ENCODE measurements around the gene BBS10.
"Not testable (repeated sequence)": the region's sequence is repeated elsewhere in the genome, so short reads cannot be mapped to it uniquely, and the experiment has no call there.

The BBS10 gene

GRCh38 chr12:76329159-76329558 lies 19.1 kb downstream of the BBS10 start:
- DNase-seq = no peak

GRCh38 chr12:76319595-76320319 lies 28.5 kb downstream of the BBS10 start:
- not testable (repeated sequence) for DNase-seq

- DNase-seq = no peak
Measured at GRCh38 chr12:76318773-76319594, 29.2 kb downstream of the BBS10 start.

- no peak for DNase-seq
Measured at GRCh38 chr12:76317976-76318375, 30.2 kb downstream of the BBS10 start.

- no peak for DNase-seq
Measured at GRCh38 chr12:76316468-76316867, 31.7 kb downstream of the BBS10 start.

- no peak for DNase-seq
Measured at GRCh38 chr12:76313299-76313698, 34.9 kb downstream of the BBS10 start.

GRCh38 chr12:76312315-76312714 lies 35.9 kb downstream of the BBS10 start:
- DNase-seq = no peak

GRCh38 chr12:76311796-76312195 lies 36.4 kb downstream of the BBS10 start:
- DNase-seq = no peak

GRCh38 chr12:76310110-76310509 lies 38.1 kb downstream of the BBS10 start:
- DNase-seq = no peak

- no peak for DNase-seq
Measured at GRCh38 chr12:76308866-76309265, 39.3 kb downstream of the BBS10 start.

GRCh38 chr12:76307083-76307482 lies 41.1 kb downstream of the BBS10 start:
- DNase-seq = no peak

GRCh38 chr12:76303989-76304460 lies 44.2 kb downstream of the BBS10 start:
- peak; percentile 18 for DNase-seq

- DNase-seq = no peak
Measured at GRCh38 chr12:76303365-76303764, 44.9 kb downstream of the BBS10 start.

GRCh38 chr12:76300297-76300665 lies 47.9 kb downstream of the BBS10 start:
- no peak for DNase-seq

- no peak for DNase-seq
Measured at GRCh38 chr12:76299536-76300296, 48.5 kb downstream of the BBS10 start.
